ENCODE results near the gene ORC2. TPM values are rescaled to one million over a fixed set of nuclear protein-coding genes. Genes with fewer than 3 reads are reported as not detected.

The ORC2 gene
- total and polyA plus RNA-seq, 10 of the 15 experiments (the other 5 are each of a cell fraction or from before 2014, with no cell fraction given) = 6.1 to 36.9 (median 17.6) TPM

DNA sequence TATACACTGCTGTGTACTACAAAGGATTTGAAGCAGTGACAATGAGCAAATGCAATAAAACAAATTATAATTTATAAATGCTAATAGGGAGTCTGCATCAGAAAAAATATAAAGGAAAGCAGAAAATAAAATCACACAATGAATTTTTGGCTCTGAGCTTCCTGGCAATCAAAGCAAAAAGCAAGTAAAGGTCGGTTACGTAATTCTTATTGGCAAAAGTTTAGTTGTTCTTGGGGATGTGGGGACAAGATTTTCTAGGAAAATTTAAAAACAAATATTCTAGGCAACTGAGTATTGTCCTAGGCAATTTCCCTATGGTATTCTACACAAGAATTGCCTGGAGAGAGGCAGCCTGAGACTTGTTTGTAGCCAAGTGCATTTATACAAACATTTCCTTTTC is 1.8 kb downstream of the ORC2 start:
- no TSS peak for BruUV-seq (replicated peaks)
- POLR2A ChIA-PET = no interaction called here
- Histone ChIP-seq H3K27me3 (replicated peaks in 1 of 2; ENCODE audit: control insufficient read depth in 2 of 2, insufficient read depth in 2 of 2, low read length in 1 of 2) (no peaks in the 10 kb centered on the region), H3K9me3 (replicated peaks; ENCODE audit: control insufficient read depth, insufficient read depth, low read length) (no peaks in the 10 kb centered on the region), H3K4me1 (ENCODE audit: control insufficient read depth, insufficient read depth, low read length) (peaks cover 7% of the 10 kb centered on the region; the same call in 1 of the 2 replicates), H3K36me3 (ENCODE audit: control insufficient read depth in 2 of 2, insufficient read depth in 2 of 2, low read length in 1 of 2) (peaks cover 0 to 6% of the 10 kb centered on the region in 2 experiments; a peak in 1 of 4 replicates), H3K4me3 (peak overlapping the region; percentile 99), H3K4me2 (ENCODE audit: control insufficient read depth, insufficient read depth) (peak overlapping the region; percentile 92), H3K9ac (ENCODE audit: control insufficient read depth, insufficient read depth, low read length) (no peak overlapping the region), H4K20me1 (ENCODE audit: control insufficient read depth, insufficient read depth) (no peaks in the 10 kb centered on the region), H3K79me2 (ENCODE audit: control insufficient read depth, insufficient read depth, low read length) (peaks cover 48% of the 10 kb centered on the region), H3K27ac (ENCODE audit: control insufficient read depth, insufficient read depth) (no peak overlapping the region), H2AFZ (ENCODE audit: control insufficient read depth, low read depth, low read length) (no peak overlapping the region)
- SMC1A ChIA-PET (ENCODE audit: uncharacterized antibody, unreplicated experiment) = interaction anchor here (0.9 to 3.3 kb wide), 6 partner anchors 11 to 161 kb away, joined by 3 to 14 read pairs (median 4); no protein-coding TSS in a partner anchor
- no peak for ATAC-seq
- intact Hi-C loops (cut with micrococcal nuclease; ENCODE audit: unreplicated experiment) = loop anchor here (5.0 kb wide), 3 partner anchors 156 to 271 kb away; partner anchors contain the start of gene CFLAR
- CTCF ChIA-PET = interaction anchor here (0.6 to 13.4 kb wide), 9 partner anchors 9 to 196 kb away, joined by 3 to 154 read pairs (median 3); partner anchors contain the start of genes HYCC2 and NDUFB3
- FAIRE-seq = no peak
- in situ Hi-C loops (cut with MboI) = no loop called here
- RAD21 ChIA-PET (ENCODE audit: unreplicated experiment) = interaction anchor here (5.5 kb wide), 1 partner anchor 107 kb away, joined by 62 read pairs; no protein-coding TSS in a partner anchor
- DNase-seq (ENCODE audit: low read depth, low spot score) = no peak
- WGBS (ENCODE audit: insufficient coverage, insufficient replicate concordance, low lambda C conversion rate, missing lambda C conversion rate) = 98% methylated on average over 2 of the region's 2 CpGs
- TF ChIP-seq, protein P1, sequence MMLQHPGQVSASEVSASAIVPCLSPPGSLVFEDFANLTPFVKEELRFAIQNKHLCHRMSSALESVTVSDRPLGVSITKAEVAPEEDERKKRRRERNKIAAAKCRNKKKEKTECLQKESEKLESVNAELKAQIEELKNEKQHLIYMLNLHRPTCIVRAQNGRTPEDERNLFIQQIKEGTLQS (IDR thresholded peaks at IDR 0.05; ENCODE audit: borderline replicate concordance, extremely low read depth, low read depth, low read length) = no peak
- TF ChIP-seq, protein P2, sequence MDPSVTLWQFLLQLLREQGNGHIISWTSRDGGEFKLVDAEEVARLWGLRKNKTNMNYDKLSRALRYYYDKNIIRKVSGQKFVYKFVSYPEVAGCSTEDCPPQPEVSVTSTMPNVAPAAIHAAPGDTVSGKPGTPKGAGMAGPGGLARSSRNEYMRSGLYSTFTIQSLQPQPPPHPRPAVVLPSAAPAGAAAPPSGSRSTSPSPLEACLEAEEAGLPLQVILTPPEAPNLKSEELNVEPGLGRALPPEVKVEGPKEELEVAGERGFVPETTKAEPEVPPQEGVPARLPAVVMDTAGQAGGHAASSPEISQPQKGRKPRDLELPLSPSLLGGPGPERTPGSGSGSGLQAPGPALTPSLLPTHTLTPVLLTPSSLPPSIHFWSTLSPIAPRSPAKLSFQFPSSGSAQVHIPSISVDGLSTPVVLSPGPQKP (IDR thresholded peaks at IDR 0.05; ENCODE audit: low read depth, low read length) = no peak
- TF ChIP-seq TAF1 (IDR thresholded peaks at IDR 0.05; ENCODE audit: borderline replicate concordance, low read depth, low read length) = no peak
- no peak for TF ChIP-seq IKZF2 (IDR thresholded peaks at IDR 0.05)
- TF ChIP-seq ESRRA (IDR thresholded peaks at IDR 0.05; ENCODE audit: low read length) = no peak
- TF ChIP-seq CHD2 (IDR thresholded peaks at IDR 0.05; ENCODE audit: borderline replicate concordance, low read depth, low read length) = no peak
- TF ChIP-seq, protein P3, sequence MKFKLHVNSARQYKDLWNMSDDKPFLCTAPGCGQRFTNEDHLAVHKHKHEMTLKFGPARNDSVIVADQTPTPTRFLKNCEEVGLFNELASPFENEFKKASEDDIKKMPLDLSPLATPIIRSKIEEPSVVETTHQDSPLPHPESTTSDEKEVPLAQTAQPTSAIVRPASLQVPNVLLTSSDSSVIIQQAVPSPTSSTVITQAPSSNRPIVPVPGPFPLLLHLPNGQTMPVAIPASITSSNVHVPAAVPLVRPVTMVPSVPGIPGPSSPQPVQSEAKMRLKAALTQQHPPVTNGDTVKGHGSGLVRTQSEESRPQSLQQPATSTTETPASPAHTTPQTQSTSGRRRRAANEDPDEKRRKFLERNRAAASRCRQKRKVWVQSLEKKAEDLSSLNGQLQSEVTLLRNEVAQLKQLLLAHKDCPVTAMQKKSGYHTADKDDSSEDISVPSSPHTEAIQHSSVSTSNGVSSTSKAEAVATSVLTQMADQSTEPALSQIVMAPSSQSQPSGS (IDR thresholded peaks at IDR 0.05; ENCODE audit: low read length) = no peak
- no peak for TF ChIP-seq CBX3 (IDR thresholded peaks at IDR 0.05; ENCODE audit: borderline replicate concordance, low read depth)
- TF ChIP-seq SIN3A (IDR thresholded peaks at IDR 0.05; ENCODE audit: low read depth, low read length) = no peak
- TF ChIP-seq ASH2L (IDR thresholded peaks at IDR 0.05; ENCODE audit: borderline replicate concordance, low read depth) = no peak
- TF ChIP-seq IRF4 (IDR thresholded peaks at IDR 0.05; ENCODE audit: low read depth, low read length) = no peak

All from GM12878 (cell line).